Measurements from ENCODE around the gene LCAT. TPM values are rescaled to one million over a fixed set of nuclear protein-coding genes. Genes with fewer than 3 reads are reported as not detected.

LCAT gene
- total and polyA plus RNA-seq, 4 donors = 45.7 to 201 (median 113) TPM

GRCh38 chr16:67933805-67934204 is 10.1 kb downstream of the LCAT start:
- no peak for DNase-seq (ENCODE audit: low spot score)
- Histone ChIP-seq H3K27ac (ENCODE audit: low read depth in 1 of 2, low read length in 2 of 2) (no peak overlapping the region), H3K9ac (ENCODE audit: low read depth in 1 of 2, low read length in 2 of 2) (no peak overlapping the region), H3K4me3 (ENCODE audit: low read depth in 1 of 3, low read length in 3 of 3) (no peak overlapping the region), H3K36me3 (ENCODE audit: control insufficient read depth in 4 of 4, insufficient read depth in 3 of 4, low read depth in 1 of 4, low read length in 3 of 4) (peaks cover 0 to 25% (median 6%) of the 10 kb centered on the region in 4 donors), H3K27me3 (ENCODE audit: control insufficient read depth in 4 of 4, insufficient read depth in 4 of 4, low read length in 3 of 4) (no peaks in the 10 kb centered on the region), H3K4me1 (ENCODE audit: control insufficient read depth in 4 of 4, insufficient read depth in 4 of 4, low read length in 3 of 4) (peaks cover 4 to 20% (median 16%) of the 10 kb centered on the region in 4 donors), H3K9me3 (ENCODE audit: control insufficient read depth in 4 of 4, low read length in 3 of 4) (no peaks in the 10 kb centered on the region)
- TF ChIP-seq GABPA (IDR thresholded peaks at IDR 0.05 in 1 of 2, conservative IDR thresholded peaks at IDR 0.05 in 1 of 2) (no peak), YY1 (IDR thresholded peaks at IDR 0.05) (no peak), EGR1 (IDR thresholded peaks at IDR 0.05; ENCODE audit: low read depth in 2 of 2) (no peak), RXRA (IDR thresholded peaks at IDR 0.05) (no peak), RAD21 (IDR thresholded peaks at IDR 0.05) (no peak), TAF1 (conservative IDR thresholded peaks at IDR 0.05) (no peak), SP1 (IDR thresholded peaks at IDR 0.05) (no peak), HNF4G (IDR thresholded peaks at IDR 0.05) (no peak), NR2F2 (IDR thresholded peaks at IDR 0.05) (no peak), JUND (IDR thresholded peaks at IDR 0.05) (no peak)
- TF ChIP-seq, protein P1, sequence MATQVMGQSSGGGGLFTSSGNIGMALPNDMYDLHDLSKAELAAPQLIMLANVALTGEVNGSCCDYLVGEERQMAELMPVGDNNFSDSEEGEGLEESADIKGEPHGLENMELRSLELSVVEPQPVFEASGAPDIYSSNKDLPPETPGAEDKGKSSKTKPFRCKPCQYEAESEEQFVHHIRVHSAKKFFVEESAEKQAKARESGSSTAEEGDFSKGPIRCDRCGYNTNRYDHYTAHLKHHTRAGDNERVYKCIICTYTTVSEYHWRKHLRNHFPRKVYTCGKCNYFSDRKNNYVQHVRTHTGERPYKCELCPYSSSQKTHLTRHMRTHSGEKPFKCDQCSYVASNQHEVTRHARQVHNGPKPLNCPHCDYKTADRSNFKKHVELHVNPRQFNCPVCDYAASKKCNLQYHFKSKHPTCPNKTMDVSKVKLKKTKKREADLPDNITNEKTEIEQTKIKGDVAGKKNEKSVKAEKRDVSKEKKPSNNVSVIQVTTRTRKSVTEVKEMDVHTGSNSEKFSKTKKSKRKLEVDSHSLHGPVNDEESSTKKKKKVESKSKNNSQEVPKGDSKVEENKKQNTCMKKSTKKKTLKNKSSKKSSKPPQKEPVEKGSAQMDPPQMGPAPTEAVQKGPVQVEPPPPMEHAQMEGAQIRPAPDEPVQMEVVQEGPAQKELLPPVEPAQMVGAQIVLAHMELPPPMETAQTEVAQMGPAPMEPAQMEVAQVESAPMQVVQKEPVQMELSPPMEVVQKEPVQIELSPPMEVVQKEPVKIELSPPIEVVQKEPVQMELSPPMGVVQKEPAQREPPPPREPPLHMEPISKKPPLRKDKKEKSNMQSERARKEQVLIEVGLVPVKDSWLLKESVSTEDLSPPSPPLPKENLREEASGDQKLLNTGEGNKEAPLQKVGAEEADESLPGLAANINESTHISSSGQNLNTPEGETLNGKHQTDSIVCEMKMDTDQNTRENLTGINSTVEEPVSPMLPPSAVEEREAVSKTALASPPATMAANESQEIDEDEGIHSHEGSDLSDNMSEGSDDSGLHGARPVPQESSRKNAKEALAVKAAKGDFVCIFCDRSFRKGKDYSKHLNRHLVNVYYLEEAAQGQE (IDR thresholded peaks at IDR 0.05) = no peak
- TF ChIP-seq, protein P2, sequence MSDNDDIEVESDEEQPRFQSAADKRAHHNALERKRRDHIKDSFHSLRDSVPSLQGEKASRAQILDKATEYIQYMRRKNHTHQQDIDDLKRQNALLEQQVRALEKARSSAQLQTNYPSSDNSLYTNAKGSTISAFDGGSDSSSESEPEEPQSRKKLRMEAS (IDR thresholded peaks at IDR 0.05) = no peak
- TF ChIP-seq, protein P3, sequence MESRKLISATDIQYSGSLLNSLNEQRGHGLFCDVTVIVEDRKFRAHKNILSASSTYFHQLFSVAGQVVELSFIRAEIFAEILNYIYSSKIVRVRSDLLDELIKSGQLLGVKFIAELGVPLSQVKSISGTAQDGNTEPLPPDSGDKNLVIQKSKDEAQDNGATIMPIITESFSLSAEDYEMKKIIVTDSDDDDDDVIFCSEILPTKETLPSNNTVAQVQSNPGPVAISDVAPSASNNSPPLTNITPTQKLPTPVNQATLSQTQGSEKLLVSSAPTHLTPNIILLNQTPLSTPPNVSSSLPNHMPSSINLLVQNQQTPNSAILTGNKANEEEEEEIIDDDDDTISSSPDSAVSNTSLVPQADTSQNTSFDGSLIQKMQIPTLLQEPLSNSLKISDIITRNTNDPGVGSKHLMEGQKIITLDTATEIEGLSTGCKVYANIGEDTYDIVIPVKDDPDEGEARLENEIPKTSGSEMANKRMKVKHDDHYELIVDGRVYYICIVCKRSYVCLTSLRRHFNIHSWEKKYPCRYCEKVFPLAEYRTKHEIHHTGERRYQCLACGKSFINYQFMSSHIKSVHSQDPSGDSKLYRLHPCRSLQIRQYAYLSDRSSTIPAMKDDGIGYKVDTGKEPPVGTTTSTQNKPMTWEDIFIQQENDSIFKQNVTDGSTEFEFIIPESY (IDR thresholded peaks at IDR 0.05) = no peak
- 92% methylated on average over 7 of the region's 7 CpGs for WGBS

DNA sequence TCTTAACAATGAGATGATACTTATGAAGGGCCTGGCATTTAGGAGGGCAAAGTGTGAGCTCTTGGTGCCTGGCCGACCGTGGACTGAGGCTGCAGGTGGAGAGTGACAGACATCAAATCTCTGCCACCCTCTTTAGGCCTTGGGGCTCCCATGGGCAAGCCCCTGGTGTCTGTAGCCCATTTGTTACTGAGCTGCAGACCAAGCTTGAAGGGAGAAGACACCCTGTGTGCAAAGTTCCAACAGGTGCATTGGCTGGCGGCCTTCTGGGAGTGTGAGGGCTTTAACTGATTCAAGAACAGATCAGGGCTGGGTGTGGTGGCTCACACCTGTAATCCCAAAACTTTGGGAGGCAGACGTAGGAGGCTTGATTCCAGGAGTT is 11.5 kb downstream of the LCAT start:
- peaks cover 3 to 20% (median 16%) of the 10 kb centered on the region in 4 donors for H3K4me1 ChIP-seq (ENCODE audit: control insufficient read depth in 4 of 4, insufficient read depth in 4 of 4, low read length in 3 of 4)
- H3K9ac ChIP-seq (ENCODE audit: low read depth in 1 of 2, low read length in 2 of 2) = no peak overlapping the region
- no peak overlapping the region for H3K4me3 ChIP-seq (ENCODE audit: low read depth in 1 of 3, low read length in 3 of 3)
- H3K9me3 ChIP-seq (ENCODE audit: control insufficient read depth in 4 of 4, low read length in 3 of 4) = no peaks in the 10 kb centered on the region
- 96% methylated on average over 4 of the region's 4 CpGs for WGBS
- no peaks in the 10 kb centered on the region for H3K27me3 ChIP-seq (ENCODE audit: control insufficient read depth in 4 of 4, insufficient read depth in 4 of 4, low read length in 3 of 4)
- TF ChIP-seq, protein P1 (IDR thresholded peaks at IDR 0.05) = no peak
- TF ChIP-seq NR2F2 (IDR thresholded peaks at IDR 0.05) (no peak), CTCF (IDR thresholded peaks at IDR 0.05; ENCODE audit: low read depth, low read length, missing input control) (no peak), FOXA1 (IDR thresholded peaks at IDR 0.05) (no peak), HNF4G (IDR thresholded peaks at IDR 0.05) (no peak), FOXA2 (IDR thresholded peaks at IDR 0.05) (no peak), HNF4A (conservative IDR thresholded peaks at IDR 0.05) (no peak), SP1 (IDR thresholded peaks at IDR 0.05) (no peak), YY1 (IDR thresholded peaks at IDR 0.05) (no peak), RXRA (IDR thresholded peaks at IDR 0.05) (no peak), RAD21 (IDR thresholded peaks at IDR 0.05) (no peak), GABPA (IDR thresholded peaks at IDR 0.05 in 1 of 2, conservative IDR thresholded peaks at IDR 0.05 in 1 of 2) (no peak), TAF1 (conservative IDR thresholded peaks at IDR 0.05) (no peak)
- TF ChIP-seq, protein P4, sequence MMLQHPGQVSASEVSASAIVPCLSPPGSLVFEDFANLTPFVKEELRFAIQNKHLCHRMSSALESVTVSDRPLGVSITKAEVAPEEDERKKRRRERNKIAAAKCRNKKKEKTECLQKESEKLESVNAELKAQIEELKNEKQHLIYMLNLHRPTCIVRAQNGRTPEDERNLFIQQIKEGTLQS (IDR thresholded peaks at IDR 0.05) = no peak
- TF ChIP-seq, protein P3 (IDR thresholded peaks at IDR 0.05) = no peak
- TF ChIP-seq, protein P2 (IDR thresholded peaks at IDR 0.05) = no peak
- H3K27ac ChIP-seq (ENCODE audit: low read depth in 1 of 2, low read length in 2 of 2) = no peak overlapping the region
- peaks cover 3 to 32% (median 10%) of the 10 kb centered on the region in 4 donors for H3K36me3 ChIP-seq (ENCODE audit: control insufficient read depth in 4 of 4, insufficient read depth in 3 of 4, low read depth in 1 of 4, low read length in 3 of 4)
- DNase-seq (ENCODE audit: low spot score) = no peak

Data from liver (tissue), 9 donors.